DMS153 treated with DMSO at 0.1 percent for 48 hours (cell line): ENCODE results near the gene PTBP3.
"Not testable (repeated sequence)": the region's sequence is repeated elsewhere in the genome, so short reads cannot be mapped to it uniquely, and the experiment has no call there.

Source experiments
- DNase-seq: peaks from one replicate; lab custom pipeline; 2025; ENCODE audit not compliant: unreplicated experiment; lab: John Stamatoyannopoulos, UW

The PTBP3 gene

GRCh38 chr9:112274600-112274999, 58.8 kb downstream of the PTBP3 start:
- DNase-seq: no peak

DNA sequence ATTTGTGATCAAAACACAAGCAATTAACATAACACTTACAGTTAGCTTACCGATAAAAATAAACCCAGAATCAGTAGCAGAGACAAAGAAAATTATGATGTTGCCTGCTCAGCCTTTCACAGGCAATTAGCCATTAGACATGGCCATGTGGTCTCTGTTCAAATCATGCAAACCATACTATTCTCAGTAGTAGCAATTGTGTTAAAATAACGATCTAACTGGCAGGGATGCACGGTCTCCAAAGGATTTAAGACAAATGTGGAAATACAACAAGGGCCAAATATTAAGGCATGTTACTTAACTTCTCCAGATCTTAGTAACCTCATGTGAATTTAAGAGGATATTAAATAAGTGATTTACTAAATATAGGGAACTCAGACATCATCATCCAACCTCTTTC, 59.5 kb downstream of the PTBP3 start:
- DNase-seq: no peak

DNA sequence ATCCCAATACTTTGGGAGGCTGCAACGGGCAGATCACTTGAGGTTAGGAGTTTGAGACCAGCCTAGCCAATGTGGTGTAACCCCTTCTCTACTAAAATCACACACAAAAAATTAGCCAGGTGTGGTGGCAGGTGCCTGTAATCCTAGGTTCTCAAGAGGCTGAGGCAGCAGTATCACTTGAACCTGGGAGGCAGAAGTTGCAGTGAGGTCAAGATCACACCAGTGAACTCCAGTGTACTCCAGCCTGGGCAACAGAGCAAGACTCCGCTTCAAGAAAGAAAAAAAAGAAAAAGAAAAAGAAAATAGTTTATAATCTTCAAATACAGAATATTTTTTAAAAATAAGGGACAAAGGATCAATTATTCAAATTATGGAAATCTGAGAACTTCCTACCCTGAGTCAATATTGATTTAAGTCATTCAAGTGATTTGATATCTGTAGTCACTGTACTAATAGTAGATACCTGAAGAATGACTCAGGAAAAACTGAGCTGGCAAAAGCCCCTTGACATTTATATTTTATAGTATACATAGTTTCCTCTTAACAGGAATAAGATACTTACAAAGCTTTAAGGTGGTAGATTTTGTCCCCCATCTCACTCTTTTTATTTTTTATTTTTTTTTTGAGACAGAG, 61.8 kb downstream of the PTBP3 start:
- no peak for DNase-seq

GRCh38 chr9:112268413-112268812, 65.0 kb downstream of the PTBP3 start:
- DNase-seq: no peak

DNA sequence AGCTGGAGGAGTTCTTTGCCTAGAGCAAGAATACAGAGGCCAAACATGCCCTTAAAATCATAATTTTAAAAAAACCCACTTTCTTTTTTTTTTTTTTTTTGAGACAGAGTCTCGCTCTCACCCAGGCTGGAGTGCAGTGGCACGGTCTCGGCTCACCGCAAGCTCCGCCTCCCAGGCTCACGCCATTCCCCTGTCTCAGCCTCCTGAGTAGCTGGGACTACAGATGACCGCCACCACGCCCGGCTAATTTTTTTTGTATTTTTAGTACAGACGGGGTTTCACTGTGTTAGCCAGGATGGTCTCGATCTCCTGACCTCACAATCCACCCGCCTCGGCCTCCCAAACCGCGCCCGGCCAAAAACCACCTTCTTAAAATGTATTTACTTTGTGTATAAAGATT, 66.3 kb downstream of the PTBP3 start:
- DNase-seq: not testable (repeated sequence)

- no peak for DNase-seq
These were observed 68.0 kb downstream of the PTBP3 start for GRCh38 chr9:112265391-112265790.

- DNase-seq: no peak
These were observed 70.8 kb downstream of the PTBP3 start for GRCh38 chr9:112262577-112262976.

DNA sequence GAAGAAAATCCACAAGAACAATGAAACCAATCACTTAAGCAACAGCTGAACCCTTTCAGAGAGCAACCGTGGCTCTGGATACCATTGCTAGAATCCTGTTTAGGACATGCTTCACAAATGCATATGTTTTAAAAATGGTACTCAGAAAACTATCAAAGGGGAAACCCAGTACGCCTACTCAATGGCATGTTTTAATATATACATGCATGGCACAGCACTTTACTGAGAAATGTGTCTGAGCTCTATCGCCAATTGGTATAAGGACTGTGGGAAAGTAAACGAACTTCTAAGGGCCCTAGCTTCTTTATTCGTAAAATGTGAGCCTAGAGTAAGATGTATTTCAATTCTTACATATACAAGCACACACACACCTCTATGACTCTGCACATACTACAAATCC, 72.3 kb downstream of the PTBP3 start:
- no peak for DNase-seq

DNA sequence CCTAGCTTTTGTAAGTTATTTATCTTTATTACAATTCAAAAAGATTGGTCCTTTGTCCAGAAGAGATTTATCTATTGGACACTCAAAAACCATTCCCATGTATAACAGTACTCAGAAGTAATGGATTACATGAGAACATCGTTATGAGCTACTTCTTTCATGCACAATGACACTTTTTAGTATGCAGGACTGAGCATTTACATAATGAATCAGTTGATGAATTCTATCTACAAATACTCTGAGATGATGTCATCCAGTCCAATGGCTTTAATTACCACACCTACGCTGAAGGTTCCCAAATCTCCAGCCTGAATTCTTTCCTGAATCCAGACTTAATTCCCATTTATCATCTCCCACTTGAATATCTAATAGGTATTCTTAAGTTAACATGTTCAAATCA, 75.3 kb downstream of the PTBP3 start:
- no peak for DNase-seq

DNA sequence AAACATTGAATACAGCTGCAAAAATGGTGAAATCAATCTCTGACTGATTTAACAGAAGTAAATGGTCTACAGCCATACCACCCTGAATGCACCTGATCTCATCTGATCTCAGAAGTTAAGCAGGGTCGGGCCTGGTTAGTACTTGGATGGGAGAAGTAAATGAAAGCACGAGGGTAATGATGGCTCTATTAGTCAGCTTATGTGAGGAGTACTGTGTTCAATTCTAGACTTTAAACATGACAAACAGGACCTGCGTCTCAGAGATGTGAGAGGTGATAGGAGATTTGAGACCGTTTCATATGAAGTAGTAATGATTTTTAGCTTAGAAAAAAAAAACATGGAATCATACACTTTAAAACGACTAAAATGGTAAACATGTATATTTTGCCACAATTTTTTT, 81.2 kb downstream of the PTBP3 start:
- no peak for DNase-seq

- no peak for DNase-seq
These were observed 84.1 kb downstream of the PTBP3 start for GRCh38 chr9:112249277-112249676.

DNA sequence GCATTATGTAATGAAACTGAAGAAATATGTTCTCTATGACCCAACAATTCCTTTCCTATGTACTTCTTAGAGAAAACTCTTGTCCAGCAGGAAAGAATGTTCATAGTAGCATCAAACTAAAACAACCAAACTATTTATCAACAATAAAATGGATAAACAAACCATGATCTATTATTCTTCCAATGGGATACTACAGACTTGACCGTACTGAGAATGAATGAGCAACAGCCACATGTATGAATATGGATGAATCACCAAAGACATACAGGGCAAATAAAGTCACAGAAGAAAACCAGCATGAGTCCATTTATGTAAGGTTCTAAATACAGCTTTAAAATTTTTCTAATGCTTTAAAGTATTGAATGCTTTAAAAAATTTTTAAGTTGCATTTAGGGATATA, 84.7 kb downstream of the PTBP3 start:
- no peak for DNase-seq

GRCh38 chr9:112247090-112247489, 86.3 kb downstream of the PTBP3 start:
- no peak for DNase-seq

DNA sequence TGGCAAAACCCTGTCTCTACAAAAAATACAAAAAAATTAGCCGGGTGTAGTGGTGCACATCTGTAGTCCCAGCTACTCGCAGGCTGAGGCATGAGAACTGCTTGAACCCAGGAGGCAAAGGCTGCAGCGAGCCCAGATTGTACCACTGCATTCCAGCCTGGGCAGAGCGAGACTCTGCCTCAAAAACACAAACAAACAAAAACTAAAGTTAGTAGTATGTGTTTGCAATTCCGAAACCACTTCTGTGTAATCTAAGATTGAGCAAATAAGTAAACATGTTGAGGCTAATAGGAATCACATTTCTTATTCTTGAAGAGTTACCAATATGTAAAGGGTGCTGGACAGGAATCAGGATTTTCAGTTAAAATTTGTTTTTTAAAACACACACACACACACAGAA, 88.3 kb downstream of the PTBP3 start:
- no peak for DNase-seq

GRCh38 chr9:112242147-112242804, 91.1 kb downstream of the PTBP3 start:
- DNase-seq: no peak

DNA sequence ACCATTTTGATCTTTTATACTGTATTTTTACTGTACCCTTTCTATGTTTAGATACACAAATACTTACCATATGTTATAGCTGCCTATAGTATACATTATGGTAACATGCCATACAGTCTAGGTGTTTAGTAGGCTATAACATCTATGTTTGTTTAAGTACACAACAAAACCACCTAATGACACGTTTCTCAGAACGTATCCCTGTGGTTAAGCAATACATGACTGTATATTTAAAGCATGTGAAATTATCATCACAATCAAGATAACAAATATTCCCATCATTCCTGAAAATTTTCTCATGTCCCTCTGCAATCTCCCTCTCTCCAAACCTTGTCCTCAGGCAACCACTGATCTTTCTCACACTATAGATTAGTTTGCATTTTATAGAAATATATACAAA, 91.9 kb downstream of the PTBP3 start:
- DNase-seq: no peak

- no peak for DNase-seq
These were observed 93.7 kb downstream of the PTBP3 start for GRCh38 chr9:112239708-112240107.

GRCh38 chr9:112239284-112239683, 94.1 kb downstream of the PTBP3 start:
- DNase-seq: no peak

DNA sequence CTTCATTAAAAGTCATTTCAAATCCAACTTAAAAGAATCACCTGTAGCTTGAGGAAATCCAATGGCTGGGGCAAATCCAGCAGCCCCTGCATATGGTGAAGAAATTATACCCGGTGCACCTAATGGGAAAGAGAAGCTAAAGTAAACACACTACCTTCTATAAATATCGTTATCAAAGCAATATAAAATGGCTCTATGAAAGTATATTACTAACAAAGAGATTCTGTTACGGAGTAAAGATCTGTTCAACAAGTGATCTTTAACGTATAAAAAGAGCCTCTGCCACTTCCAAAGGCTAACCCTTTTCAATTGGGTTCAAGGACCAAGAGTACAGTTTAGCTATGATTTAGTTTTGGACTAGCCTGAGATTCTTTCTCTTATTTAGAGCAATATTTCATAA, 98.6 kb downstream of the PTBP3 start:
- no peak for DNase-seq

GRCh38 chr9:112233769-112234168, 99.7 kb downstream of the PTBP3 start:
- no peak for DNase-seq

- no peak for DNase-seq
These were observed 101.2 kb downstream of the PTBP3 start for GRCh38 chr9:112232233-112232632.

- no peak for DNase-seq
These were observed 107.3 kb downstream of the PTBP3 start for GRCh38 chr9:112226091-112226490.
